GM12878 (cell line): ENCODE measurements around the gene E2F1. TPM values are rescaled to one million over a fixed set of nuclear protein-coding genes. Genes with fewer than 3 reads are reported as not detected.

Experiments used
- BACH1 ChIP-seq: fragments of 450-650 bp; IDR thresholded peaks from 2 replicates; pipeline ENCODE4 v1.6.1; 2017; ENCODE audit warnings: mild to moderate bottlenecking, borderline replicate concordance
- BCL3 ChIP-seq: IDR thresholded peaks from 2 replicates; pipeline ENCODE4 v1.6.1; 2011; ENCODE audit warnings: borderline replicate concordance, low read depth, mild to moderate bottlenecking, moderate library complexity, low read length; ENCODE audit not compliant: insufficient read depth, poor library complexity, severe bottlenecking
- BCLAF1 ChIP-seq: fragments of 450-650 bp; IDR thresholded peaks from 2 replicates; pipeline ENCODE4 v1.6.1; 2017; ENCODE audit warnings: antibody characterized with exemption, mild to moderate bottlenecking, moderate library complexity
- CHD1 ChIP-seq: IDR thresholded peaks from 2 replicates; pipeline ENCODE4 v1.6.1; 2012; ENCODE audit warnings: low read depth, low read length, improper control_type of control experiment
- CHD4 ChIP-seq: fragments of 200-600 bp; sonication (generic); IDR thresholded peaks from 2 replicates; pipeline ENCODE4 v1.6.1; 2016; ENCODE audit warnings: mild to moderate bottlenecking
- CREB1 ChIP-seq: IDR thresholded peaks from 2 replicates; pipeline ENCODE4 v1.6.1; 2012; ENCODE audit warnings: low read depth, mild to moderate bottlenecking, inconsistent platforms
- DPF2 ChIP-seq: fragments of 450-650 bp; IDR thresholded peaks from 2 replicates; pipeline ENCODE4 v1.6.1; 2017; ENCODE audit warnings: mild to moderate bottlenecking
- ETV6 ChIP-seq, 2 experiments: fragments of 450-650 bp in 1 of 2; IDR thresholded peaks in 1 of 2; conservative IDR thresholded peaks in 1 of 2; 2 replicates each; pipeline ENCODE4 v1.6.1; 2014; ENCODE audit warnings: antibody characterized with exemption in 1 of 2, borderline replicate concordance in 1 of 2, low read depth in 1 of 2, mild to moderate bottlenecking in 1 of 2, moderate library complexity in 1 of 2
- FOS ChIP-seq: IDR thresholded peaks from 3 replicates; pipeline ENCODE4 v1.6.1; 2011; ENCODE audit warnings: borderline replicate concordance; ENCODE audit not compliant: insufficient read length; ENCODE audit errors: extremely low read depth
- IRF4 ChIP-seq: IDR thresholded peaks from 2 replicates; pipeline ENCODE4 v1.6.1; 2011; ENCODE audit warnings: low read depth, low read length
- KDM1A ChIP-seq: fragments of 200-600 bp; sonication (generic); IDR thresholded peaks from 2 replicates; pipeline ENCODE4 v1.6.1; 2016; ENCODE audit warnings: borderline replicate concordance
- MYB ChIP-seq: fragments of 150-350 bp; IDR thresholded peaks from 2 replicates; pipeline ENCODE4 v1.6.1; 2014; ENCODE audit warnings: mild to moderate bottlenecking, low read depth, low read length, borderline replicate concordance
- PML ChIP-seq: IDR thresholded peaks from 2 replicates; pipeline ENCODE4 v1.6.1; 2012; ENCODE audit warnings: low read length, inconsistent platforms
- RB1 ChIP-seq: fragments of 450-650 bp; formaldehyde crosslinking; IDR thresholded peaks from 2 replicates; pipeline ENCODE4 v1.6.1; 2017; ENCODE audit warnings: mild to moderate bottlenecking, borderline replicate concordance
- RELA ChIP-seq: fragments of 450-650 bp; IDR thresholded peaks from 2 replicates; pipeline ENCODE4 v1.8.0; 2014; ENCODE audit warnings: borderline replicate concordance; ENCODE audit not compliant: partially characterized antibody
- RELB ChIP-seq: fragments of 450-650 bp; IDR thresholded peaks from 2 replicates; pipeline ENCODE4 v1.6.1; 2017; ENCODE audit warnings: low read depth, mild to moderate bottlenecking, moderate library complexity
- RFX5 ChIP-seq: IDR thresholded peaks from 2 replicates; pipeline ENCODE4 v1.6.1; 2011; ENCODE audit warnings: low read depth, low read length, improper control_type of control experiment
- SIN3A ChIP-seq: IDR thresholded peaks from 2 replicates; pipeline ENCODE4 v1.6.1; 2012; ENCODE audit warnings: low read depth, low read length, improper control_type of control experiment
- SIX5 ChIP-seq: IDR thresholded peaks from 2 replicates; pipeline ENCODE4 v1.6.1; 2011; ENCODE audit warnings: mild to moderate bottlenecking, low read depth, low read length, moderate library complexity; ENCODE audit not compliant: severe bottlenecking
- SP1 ChIP-seq: IDR thresholded peaks from one replicate; pipeline ENCODE4 v1.6.1; 2011; ENCODE audit warnings: low read depth, low read length
- SRF ChIP-seq, 2 experiments: IDR thresholded peaks; 2 replicates each; pipeline ENCODE4 v1.6.1; 2011; ENCODE audit warnings: low read depth in 2 of 2, low read length in 2 of 2, mild to moderate bottlenecking in 1 of 2, moderate library complexity in 1 of 2
- USF2 ChIP-seq: IDR thresholded peaks from 2 replicates; pipeline ENCODE4 v1.6.1; 2011; ENCODE audit warnings: low read depth, low read length, improper control_type of control experiment, borderline replicate concordance
- YY1 ChIP-seq: IDR thresholded peaks from 2 replicates; pipeline ENCODE4 v1.6.1; 2011; ENCODE audit warnings: low read depth, mild to moderate bottlenecking, low read length
- ZNF274 ChIP-seq: IDR thresholded peaks from one replicate; pipeline ENCODE4 v1.8.0; 2011; ENCODE audit not compliant: insufficient read length, insufficient read depth
- ZZZ3 ChIP-seq: IDR thresholded peaks from 2 replicates; pipeline ENCODE4 v1.6.1; 2011; ENCODE audit warnings: low read depth; ENCODE audit not compliant: control insufficient read depth, insufficient read length
- polyA plus RNA-seq, 11 experiments: library from polyadenylated mRNA; depleted of rRNA in 4 of 11; unstranded in 6 of 11; stranded (reverse) in 5 of 11; fragments of >200 nt; fragmentation: Nextera tagmentation in 4 of 11; fragmentation: Illumina TruSeq in 1 of 11; extraction: Ambion mirVana in 4 of 11; extraction: Trizol in 1 of 11; gene quantifications; 1 replicate in 1 of 11; 2 replicates in 10 of 11; pipeline versions ENCODE4 v1.2.1 to v1.2.3, GENCODE V29; 2011 to 2016; ENCODE audit warnings: inconsistent platforms in 2 of 11, missing spikeins in 2 of 11, low read depth in 1 of 11
- total RNA-seq, 4 experiments: library from RNA; depleted of rRNA in 3 of 4; stranded (reverse); fragments of >200 nt in 3 of 4; fragmentation: Illumina TruSeq in 1 of 4; extraction: Trizol in 1 of 4; gene quantifications; 2 replicates each; pipeline versions ENCODE4 v1.2.1 to v1.2.3, GENCODE V29; 2013 to 2021

The E2F1 gene
- total and polyA plus RNA-seq, 10 of the 15 experiments (the other 5 are each of a cell fraction or from before 2014, with no cell fraction given) = 0.29 to 50.2 (median 19.7) TPM

- TF ChIP-seq MYB = no peak
- TF ChIP-seq RELA = no peak
- TF ChIP-seq IRF4 = no peak
- no peak; the same call in 1 of the 2 replicates for TF ChIP-seq USF2
- TF ChIP-seq BCL3 = no peak
- no peak for TF ChIP-seq PML
- no peak for TF ChIP-seq ZNF274
- no peak for TF ChIP-seq SIX5
- 0 out of 4 replicates have a peak, but pooled peaks of 1 of the 2 experiments have one; percentile 42 for TF ChIP-seq SRF (IDR thresholded peaks at IDR 0.05; ENCODE audit: low read depth in 2 of 2, low read length in 2 of 2)
- TF ChIP-seq KDM1A = no peak
- TF ChIP-seq RB1 = peak; percentile 38; the same call in 1 of the 2 replicates
- TF ChIP-seq ZZZ3 = no peak
- no peak for TF ChIP-seq CHD4
- no peak for TF ChIP-seq BACH1
- peak; percentile 94 for TF ChIP-seq FOS
- peak; percentile 74 for TF ChIP-seq SIN3A
- peak; percentile 99 for TF ChIP-seq SP1
- TF ChIP-seq CHD1 = no peak
- TF ChIP-seq ETV6 (conservative IDR thresholded peaks at IDR 0.05 in 1 of 2, IDR thresholded peaks at IDR 0.05 in 1 of 2; ENCODE audit: borderline replicate concordance in 1 of 2, low read depth in 1 of 2) = no peak
- peak; percentile 79 for TF ChIP-seq RFX5
- peak; percentile 27 for TF ChIP-seq YY1
- TF ChIP-seq CREB1 = peak; percentile 71; the same call in 1 of the 2 replicates
- TF ChIP-seq BCLAF1 = no peak
- peak; percentile 98 for TF ChIP-seq DPF2
- no peak for TF ChIP-seq RELB
Measured at GRCh38 chr20:33719989-33720709, 34.0 kb upstream of the E2F1 start, which contains the start of gene PXMP4 (continued).
